Activated CD8-positive, alpha-beta memory T cell treated with anti-CD3 and anti-CD28 coated beads for 48 hours (primary cell): Measurements from ENCODE around the gene SUPT6H.
"Not testable (repeated sequence)": the region's sequence is repeated elsewhere in the genome, so short reads cannot be mapped to it uniquely, and the experiment has no call there.

Source experiments
- DNase-seq, 3 experiments: peaks; one replicate each; pipeline ENCODE4 v3.0.0-alpha.2; 2020; ENCODE audit warnings: low read depth in 2 of 3, low spot score in 2 of 3

The SUPT6H gene

DNA sequence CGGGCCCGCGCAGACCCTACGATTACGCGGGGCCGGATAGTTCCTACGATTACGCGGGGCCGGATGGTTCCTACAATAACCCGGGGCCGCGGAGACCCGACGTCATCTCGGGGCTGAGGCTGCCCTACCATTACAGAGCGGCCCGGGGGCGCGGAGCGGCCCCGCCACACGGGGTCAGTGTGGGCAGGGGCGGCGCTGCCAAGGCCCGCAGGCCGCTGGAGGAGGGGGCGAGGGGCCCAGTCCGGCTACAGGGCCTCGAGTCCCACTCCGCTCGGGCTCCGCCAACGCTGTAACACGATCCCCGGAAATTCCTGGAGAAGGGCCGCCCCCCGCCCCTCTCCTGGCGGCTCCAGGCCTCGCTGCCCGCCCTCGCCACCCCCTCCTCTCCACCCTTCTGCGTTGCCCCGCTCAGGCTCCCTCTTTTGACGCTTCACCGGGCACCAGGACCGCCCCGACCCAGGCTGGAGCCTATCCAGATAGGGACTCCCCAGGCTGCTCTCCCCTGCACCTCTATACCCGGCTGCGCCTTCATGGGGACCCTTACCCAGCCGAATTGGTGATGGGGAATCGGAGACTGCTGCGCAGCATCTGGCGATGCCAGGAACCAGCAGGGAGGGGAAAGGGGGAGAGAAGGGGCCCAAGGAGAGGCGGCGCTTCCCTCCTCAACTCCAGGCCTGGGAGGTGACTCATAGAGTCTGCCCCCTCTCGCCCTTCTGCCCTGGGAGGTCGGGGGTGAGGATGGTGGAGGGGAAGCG lies 55.8 kb downstream of the SUPT6H start, which contains the start of gene RAB34:
Gene RAB34 (minus strand): TSS at position 291 of the 755 bp plus-strand sequence. CDS start 602 bp downstream, outside the sequence.
- DNase-seq, result no peak

DNA sequence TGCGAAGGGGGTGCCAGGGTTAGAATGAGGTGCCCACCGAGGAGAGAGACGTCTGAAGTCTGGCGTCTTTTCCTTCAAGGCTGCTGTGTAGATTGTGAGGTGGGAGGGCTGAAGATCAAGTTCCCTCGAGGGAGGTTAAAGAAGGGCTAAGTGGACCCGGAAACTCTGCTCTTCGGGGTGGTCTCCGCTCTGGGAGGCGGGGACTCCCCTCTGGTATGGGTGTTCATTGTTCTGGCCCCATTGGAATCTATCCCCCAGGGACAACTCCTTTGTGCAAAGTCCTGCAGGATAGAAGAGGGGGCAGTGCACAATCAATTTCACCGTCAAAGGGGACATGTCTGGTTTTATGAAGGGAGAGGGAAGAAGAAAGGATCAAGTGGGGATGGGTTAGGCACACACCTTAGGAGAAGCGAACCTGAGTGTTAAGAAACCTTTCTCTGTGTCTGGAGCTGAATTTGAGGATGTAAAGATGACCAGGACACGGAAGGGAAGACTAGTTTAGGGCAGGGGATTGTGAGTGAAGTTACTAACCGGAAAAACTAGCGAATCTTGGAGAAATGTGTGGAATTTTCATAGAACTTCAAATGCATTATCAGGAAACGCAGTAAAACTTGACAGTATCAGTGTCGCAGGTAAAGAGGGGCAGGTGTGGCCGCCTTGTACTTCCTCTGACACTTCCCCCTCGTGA lies 56.5 kb downstream of the SUPT6H start:
- no peak for DNase-seq

DNA sequence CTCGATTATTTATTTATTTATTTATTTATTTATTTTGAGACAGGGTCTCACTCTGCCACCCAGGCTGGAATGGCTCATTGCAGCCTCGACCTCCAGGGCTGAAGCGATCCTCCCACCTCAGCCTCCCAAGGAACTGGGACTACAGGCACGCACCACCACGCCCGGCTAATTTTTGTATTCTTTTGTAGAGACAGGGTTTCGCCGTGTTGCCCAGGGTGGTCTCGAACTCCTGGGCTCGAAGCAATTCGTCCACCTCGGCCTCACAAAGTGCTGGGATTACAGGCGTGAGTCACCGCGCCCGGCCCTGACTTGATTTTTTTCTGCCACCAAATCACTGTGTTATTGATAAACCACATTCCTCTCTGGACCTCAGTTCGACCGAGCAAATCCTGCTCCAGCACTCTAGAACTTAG lies 57.0 kb downstream of the SUPT6H start:
- no peak for DNase-seq

DNA sequence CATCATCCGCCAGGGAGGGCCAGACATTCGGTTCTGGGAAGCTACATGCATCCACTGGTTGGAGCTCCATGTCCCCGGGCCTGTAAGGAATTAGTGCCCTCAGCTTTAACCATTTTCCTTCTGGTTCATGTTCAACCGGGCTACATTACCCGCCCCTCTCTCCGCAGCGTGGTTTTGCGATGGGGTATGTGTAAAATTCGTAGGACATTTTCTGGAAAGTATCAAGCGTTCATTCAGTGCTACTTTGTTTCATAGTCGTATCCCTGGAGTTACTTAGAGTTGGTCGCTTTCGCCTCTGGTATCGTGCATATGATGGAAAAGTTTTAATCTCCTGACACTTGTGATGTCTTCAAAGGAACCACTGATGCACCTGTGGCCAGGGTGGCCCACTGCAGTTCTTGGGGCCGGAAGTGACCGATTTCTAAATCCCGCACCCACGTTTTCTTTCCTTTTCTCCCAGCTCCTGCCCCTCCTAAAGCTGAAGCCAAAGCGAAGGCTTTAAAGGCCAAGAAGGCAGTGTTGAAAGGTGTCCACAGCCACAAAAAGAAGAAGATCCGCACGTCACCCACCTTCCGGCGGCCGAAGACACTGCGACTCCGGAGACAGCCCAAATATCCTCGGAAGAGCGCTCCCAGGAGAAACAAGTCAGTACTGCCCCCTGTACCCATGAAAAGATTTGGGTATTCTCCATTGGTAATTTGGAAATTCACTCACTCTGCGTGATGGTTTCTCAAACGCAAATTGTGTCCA lies 58.4 kb downstream of the SUPT6H start:
- peak in 1 of 3 experiments; percentile 44 for DNase-seq

DNA sequence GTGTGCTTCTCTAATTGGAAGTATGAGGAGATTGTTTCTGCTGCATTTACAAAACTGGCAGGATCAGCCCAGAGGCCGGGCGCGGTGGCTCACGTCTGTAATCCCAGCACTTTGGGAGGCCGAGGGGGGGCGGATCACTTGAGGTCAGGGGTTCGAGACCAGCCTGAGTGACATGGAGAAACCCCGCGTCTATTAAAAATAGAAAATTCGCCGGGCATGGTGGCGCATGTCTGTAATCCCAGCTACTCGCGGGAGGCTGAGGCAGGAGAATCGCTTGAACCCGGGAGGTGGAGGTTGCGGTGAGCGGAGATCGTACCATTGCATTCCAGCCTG lies 59.0 kb downstream of the SUPT6H start:
- DNase-seq, result not testable (repeated sequence)

DNA sequence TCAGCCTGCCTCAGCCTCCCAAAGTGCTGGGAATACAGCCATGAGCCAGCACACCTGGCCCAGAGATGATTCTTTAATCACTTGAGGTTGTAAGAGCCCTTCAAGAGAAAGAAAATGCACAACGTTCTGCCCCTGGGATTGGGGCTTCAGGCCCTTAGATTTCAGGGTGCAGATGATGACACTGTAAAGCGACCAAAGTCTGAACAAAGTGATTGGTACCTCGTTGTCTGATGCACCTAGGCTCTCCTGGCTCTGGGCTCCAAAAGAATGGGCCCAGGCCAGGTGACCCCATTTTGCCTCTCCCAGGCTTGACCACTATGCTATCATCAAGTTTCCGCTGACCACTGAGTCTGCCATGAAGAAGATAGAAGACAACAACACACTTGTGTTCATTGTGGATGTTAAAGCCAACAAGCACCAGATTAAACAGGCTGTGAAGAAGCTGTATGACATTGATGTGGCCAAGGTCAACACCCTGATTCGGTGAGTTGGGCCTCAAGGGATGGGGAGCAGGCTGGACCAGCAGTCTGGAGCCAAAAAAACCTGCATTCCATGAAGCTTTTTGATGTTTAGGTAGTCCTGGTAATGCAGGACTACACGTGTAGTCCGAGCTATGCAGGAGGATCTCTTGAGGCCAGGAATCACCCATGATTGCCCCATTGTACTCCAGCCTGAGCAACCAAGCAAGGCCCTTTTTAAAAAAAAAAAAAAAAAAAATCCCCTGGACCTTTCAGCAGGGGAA lies 60.6 kb downstream of the SUPT6H start:
- DNase-seq, result no peak

DNA sequence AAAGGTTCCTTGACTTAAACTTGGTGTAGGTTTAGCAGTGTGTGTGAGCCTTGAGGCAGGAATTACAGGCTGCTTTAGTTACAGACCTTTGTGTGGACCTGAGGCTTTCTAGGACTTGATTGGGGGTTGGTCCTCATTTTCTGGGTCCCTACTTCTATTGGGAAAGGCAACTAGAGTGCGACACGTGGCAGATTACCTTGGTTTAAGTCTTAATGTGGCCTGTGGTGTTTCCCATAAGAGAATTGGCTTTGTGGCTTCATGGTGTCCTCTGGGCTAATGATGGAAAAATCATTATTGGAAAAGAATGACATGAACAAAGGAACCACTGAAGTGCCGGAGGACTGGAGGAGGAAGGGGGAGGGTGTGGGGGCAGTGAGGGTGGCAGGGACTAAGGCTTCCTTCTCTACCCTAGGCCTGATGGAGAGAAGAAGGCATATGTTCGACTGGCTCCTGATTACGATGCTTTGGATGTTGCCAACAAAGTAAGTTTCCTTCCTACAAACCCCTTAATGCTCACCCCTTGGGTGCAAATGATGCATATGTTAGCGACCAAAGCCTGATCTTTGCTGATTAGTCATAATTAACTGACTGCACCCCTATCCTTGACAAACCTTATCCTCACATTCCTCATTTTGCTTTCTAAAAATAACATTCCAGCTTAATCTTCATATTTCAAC lies 61.3 kb downstream of the SUPT6H start:
- DNase-seq, result no peak

DNA sequence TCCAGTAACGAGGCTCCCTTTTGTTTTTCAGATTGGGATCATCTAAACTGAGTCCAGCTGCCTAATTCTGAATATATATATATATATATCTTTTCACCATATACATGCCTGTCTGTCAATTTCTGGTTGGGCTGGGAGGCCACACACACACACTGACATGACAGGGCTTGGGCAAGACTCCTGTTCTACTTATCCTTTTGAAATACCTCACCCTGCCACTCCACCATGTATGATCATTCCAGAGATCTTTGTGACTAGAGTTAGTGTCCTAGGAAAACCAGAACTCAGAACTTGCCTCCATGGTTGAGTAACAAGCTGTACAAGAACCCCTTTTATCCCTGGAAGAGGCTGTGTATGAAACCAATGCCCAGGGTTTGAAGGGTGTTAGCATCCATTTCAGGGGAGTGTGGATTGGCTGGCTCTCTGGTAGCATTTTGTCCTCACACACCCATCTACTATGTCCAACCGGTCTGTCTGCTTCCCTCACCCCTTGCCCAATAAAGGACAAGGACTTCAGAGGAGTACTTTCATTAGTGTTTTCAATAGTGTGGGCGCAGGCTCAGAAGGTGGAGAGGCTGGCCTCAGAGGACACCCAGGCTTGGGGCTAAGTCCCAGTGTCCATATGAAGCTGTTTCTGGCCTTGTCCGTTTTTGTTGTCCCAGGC lies 62.0 kb downstream of the SUPT6H start:
- not testable (repeated sequence) for DNase-seq

DNA sequence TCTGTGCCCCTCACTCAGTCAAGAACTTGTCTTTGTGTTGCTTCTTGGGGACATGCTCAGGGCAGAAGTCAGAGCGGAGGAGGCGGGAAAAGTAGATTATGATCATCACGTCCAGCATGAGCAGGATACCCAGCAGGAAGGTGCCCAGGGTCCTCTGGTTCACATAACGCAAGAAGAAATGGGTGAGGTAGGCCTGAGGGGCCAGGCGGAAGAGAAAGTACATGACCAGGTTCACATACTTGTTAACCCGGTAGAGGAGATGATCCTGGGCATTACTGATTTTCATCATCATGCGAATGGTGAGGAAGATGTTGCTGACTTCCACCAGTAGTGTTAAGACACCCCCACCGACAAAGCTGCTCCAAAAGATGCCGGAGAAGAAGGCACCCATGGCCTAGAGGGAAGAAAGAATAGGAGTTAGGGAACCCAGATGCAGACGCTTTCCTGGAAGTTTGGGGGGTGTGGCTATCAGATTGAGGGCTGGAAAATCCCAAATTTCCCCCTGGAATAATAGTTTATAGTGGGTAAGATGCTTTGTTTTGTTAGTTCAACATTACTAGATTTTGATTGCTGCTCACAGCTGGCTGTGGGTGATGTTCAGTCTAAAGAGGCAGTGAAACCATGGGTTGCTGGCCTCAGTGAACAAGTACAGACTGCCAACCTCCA lies 62.6 kb downstream of the SUPT6H start:
- no peak for DNase-seq

DNA sequence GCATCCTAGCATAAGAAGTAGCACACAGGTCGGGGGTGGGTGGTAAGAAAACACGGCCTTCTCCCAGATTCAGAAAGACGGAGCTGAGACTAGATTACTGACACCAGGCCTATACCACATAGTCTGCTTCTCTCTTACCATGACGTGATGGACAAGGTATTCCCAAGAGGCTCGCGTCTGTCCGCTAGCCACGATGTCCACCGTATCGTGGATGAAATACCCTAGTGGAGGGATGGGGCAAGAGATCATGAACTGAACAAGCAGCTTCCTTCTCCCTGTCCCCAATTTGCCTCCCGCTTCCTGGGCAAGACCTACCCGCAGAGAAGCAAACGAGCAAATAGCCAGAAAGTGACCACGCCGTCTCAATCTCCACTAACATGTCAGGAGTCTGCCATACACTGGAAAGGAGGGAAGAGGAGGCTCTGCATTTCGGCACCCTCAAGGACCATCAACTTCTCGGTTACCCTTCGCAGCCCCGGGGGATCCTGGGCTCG lies 63.2 kb downstream of the SUPT6H start:
- DNase-seq, result peak in 1 of 3 experiments; percentile 46

DNA sequence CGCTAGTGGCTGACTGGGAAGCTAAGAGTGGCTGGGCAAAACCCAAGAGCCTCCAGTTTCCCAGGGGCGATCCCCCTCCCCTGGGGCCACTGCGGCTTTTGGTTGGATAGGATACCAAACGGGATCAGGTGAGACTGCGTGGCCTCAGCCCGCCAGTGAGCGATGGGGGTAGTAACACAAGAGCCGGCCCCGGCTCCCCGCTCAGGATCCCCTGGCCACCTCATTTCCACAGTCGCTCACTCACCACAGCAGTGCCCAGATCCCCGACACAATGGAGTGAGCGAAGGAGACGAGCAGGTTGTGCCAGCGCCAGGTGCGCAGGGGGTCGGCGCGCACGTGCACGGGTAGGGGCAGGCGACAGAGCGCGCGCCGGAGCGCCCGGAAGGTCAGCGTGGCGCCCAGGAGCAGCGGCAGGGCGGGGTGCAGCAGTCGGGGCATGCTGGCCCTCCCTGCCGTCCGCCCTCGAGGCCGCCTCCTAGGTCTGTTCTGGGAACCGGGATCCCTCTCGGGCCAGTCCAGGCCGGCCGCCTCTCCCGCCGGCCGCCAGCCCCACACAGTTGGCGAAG lies 63.7 kb downstream of the SUPT6H start:
- DNase-seq, result no peak

DNA sequence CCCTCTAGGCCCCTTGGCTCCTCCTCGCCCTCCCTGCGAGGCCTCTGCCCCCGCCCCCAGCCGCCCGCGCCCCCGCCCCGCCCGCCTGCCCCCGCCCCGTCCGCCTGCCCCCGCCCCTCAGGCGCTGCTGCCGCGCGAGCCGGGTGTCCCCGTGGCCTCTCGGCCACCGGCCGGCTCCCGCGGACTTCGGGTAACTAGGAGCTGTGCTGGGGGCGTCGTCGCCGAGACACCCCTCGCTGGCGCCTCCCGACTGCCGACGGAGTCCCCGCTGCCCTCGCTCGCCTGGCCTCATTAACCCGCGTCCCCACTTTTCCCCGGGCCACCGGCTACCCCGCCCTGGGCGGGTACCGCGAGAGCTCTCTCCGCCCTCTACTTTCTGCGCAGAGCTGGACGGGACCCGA lies 64.2 kb downstream of the SUPT6H start, which contains the start of gene TLCD1:
Gene TLCD1 (minus strand): TSS at position 8 of the 401 bp plus-strand sequence. CDS start 136 bp downstream, outside the sequence.
- DNase-seq, result peak in 1 of 3 experiments; percentile 63

DNA sequence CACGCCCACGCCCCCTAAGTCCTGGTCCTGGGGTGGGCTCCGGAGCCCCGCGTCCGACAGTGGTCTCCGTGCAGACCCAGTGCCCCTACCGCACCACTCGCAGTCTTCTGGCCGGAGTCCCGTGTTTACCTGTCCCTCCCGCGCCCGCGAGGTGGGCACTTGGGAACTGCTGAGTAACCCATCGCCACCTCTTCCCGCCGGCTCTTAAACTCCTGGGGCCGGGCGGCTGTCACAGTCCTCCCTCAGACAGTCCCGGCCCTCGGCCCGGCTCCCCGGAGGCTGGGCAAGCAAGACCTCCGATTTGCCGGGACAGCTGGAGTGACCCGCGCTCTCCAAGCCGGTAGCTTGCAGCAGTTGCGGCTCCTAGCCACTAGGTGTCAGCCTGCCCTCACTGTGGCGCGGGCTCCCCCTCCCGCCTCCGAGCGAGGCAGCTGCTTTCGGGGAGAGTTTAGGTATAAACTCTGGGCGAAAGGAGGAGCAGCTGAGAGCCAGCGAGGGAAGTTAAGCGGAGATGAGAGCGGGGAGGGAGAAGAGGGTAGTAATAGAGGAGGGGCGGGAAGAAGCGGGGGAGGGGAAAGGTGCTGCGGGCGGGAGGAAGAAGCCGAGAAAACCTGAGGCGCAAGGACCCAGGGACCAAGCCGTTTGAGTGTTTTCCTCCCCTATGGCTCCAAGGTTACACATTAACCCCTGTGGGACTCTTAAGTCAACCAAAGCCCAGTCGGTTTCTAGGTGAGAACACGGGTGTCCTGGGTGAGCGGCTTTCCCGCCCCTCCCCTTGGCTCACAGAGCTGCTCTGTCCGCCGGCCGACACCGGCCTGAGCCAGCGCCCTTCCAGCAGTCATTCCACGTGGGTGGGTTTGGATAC lies 64.9 kb downstream of the SUPT6H start:
- DNase-seq, result peak in 2 of 3 experiments; percentile 88 to 92

DNA sequence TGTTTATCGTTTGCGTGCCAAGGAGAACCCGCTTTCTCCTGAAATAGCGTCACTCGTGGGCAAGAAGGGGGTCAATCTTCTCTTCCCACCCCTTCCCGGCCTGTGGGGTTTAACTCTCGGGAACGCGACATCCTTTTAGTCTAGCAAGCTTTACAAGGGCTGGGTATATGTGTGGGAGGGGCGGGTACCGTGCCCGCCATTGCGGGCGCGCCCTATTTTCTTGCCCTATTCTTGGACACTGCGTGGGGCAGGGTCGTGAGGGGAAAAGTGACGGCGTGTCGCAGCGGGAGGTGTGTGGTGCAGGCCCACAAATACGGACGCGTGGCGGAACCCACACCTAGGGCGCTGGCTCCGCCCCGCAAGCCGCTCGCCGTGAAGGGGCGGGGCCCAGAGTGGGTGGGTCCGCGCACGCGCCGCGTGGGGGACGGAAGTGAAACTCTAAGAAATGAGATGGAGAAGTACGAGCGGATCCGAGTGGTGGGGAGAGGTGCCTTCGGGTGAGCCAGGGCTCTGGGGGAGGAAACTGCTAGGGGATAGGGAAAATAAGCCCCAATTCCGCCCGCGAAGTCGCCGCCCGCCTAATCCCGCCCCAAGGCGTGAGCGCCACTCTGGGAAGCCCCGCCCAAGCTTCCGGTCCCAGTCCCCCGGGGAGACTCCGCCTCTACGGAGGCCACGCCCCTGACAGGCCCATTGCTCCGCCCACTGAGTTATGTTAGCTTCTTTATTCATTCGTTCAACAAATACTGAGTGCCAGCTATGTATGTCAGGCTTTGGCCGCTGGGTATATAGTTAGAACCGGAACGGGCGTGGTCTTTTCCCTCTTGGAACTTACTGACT lies 66.6 kb downstream of the SUPT6H start, which contains the start of gene NEK8:
Gene NEK8 (plus strand): TSS at position 425 of the 837 bp plus-strand sequence. CDS start 26 bp downstream, at position 451.
- DNase-seq, result peak; percentile 89 to 97 (median 92)

DNA sequence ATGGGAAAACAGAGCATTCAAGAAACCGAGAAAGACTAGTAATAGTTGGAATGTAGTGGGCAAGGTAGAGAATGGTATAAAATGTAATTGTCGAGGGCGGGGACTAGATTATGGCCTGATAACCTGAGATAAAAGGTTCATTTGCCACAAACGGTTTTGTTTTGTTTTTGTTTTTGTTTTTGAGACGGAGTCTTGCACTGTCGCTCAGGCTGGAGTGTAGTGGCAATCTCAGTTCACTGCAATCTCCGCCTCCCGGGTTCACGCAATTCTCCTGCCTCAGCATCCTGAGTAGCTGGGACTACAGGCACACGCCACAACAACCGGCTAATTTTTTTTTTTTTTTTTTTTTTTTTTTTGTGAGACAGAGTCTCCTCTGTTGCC lies 67.9 kb downstream of the SUPT6H start:
- no peak for DNase-seq

DNA sequence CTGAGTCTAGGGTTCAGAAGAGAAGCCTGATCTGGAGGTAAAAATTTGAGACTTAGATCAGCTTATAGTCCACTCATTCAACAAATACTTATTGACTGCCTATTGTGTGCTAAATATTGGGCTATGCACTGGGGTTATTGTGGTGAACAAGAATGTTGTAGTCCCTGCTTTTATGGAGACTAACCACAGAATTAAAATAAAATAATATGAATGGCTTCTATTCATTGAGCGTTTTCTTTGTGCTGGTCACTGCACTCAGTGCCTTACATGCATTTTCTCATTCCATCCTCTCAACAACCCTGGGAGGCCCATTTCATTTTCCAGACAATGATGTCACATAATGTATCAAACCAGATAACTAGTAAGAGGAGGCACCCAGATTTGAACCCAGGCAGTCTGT lies 71.3 kb downstream of the SUPT6H start:
- DNase-seq, result no peak

DNA sequence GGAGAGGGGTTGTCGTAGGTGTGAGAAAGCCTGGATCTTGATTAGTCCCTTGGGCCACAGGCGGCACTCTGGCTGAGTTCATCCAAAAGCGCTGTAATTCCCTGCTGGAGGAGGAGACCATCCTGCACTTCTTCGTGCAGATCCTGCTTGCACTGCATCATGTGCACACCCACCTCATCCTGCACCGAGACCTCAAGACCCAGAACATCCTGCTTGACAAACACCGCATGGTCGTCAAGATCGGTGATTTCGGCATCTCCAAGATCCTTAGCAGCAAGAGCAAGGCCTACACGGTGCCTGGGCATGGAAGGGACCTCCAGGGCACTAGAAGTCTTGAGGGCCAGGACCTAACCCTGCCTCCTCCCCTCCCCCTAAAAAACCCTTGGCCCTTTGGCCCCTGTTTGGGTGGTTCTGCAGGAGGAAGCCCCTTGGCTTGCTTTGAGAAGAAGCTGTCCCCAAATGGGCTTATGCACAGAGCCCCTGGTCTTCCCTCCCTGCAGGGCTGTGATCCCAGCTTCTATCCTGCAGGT lies 72.8 kb downstream of the SUPT6H start:
- no peak for DNase-seq
